Nephron progenitor cell (in vitro differentiated cells): ENCODE measurements around the gene MAP3K3.

Experiments
- DNase-seq: peaks from one replicate; pipeline ENCODE4 v3.0.0; 2021
- H3K27ac Mint-ChIP-seq: 2 replicates; pipeline ENCODE4 v1.8.0; 2021; ENCODE audit warnings: mild to moderate bottlenecking, moderate library complexity, mixed read lengths
- H3K27me3 Mint-ChIP-seq: 2 replicates; pipeline ENCODE4 v1.8.0; 2021; ENCODE audit warnings: mild to moderate bottlenecking, low read depth, mixed read lengths; ENCODE audit not compliant: poor library complexity
- H3K36me3 Mint-ChIP-seq: 2 replicates; pipeline ENCODE4 v1.8.0; 2021; ENCODE audit warnings: low read depth, mixed read lengths
- H3K4me1 Mint-ChIP-seq: 2 replicates; pipeline ENCODE4 v1.8.0; 2021; ENCODE audit warnings: mixed read lengths
- H3K4me3 Mint-ChIP-seq: 2 replicates; pipeline ENCODE4 v1.8.0; 2021; ENCODE audit warnings: mild to moderate bottlenecking, moderate library complexity, mixed read lengths
- H3K9me3 Mint-ChIP-seq: 2 replicates; pipeline ENCODE4 v1.8.0; 2021; ENCODE audit warnings: mild to moderate bottlenecking, moderate library complexity, mixed read lengths
- TF ChIP-seq, protein P1 (sequence below): fragments of 200-600 bp; sonication (generic); IDR thresholded peaks from 2 replicates; pipeline ENCODE4 v1.5.0; 2021; ENCODE audit warnings: antibody characterized with exemption

MAP3K3 gene

GRCh38 chr17:63634163-63634562, 11.9 kb downstream of the MAP3K3 start:
- peaks cover 3% of the 10 kb centered on the region for H3K27me3 Mint-ChIP-seq
- TF ChIP-seq, protein P1, sequence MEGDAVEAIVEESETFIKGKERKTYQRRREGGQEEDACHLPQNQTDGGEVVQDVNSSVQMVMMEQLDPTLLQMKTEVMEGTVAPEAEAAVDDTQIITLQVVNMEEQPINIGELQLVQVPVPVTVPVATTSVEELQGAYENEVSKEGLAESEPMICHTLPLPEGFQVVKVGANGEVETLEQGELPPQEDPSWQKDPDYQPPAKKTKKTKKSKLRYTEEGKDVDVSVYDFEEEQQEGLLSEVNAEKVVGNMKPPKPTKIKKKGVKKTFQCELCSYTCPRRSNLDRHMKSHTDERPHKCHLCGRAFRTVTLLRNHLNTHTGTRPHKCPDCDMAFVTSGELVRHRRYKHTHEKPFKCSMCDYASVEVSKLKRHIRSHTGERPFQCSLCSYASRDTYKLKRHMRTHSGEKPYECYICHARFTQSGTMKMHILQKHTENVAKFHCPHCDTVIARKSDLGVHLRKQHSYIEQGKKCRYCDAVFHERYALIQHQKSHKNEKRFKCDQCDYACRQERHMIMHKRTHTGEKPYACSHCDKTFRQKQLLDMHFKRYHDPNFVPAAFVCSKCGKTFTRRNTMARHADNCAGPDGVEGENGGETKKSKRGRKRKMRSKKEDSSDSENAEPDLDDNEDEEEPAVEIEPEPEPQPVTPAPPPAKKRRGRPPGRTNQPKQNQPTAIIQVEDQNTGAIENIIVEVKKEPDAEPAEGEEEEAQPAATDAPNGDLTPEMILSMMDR = no peak
- H3K27ac Mint-ChIP-seq = peak overlapping the region; percentile 93
- peaks cover 11% of the 10 kb centered on the region for H3K36me3 Mint-ChIP-seq
- no peak for DNase-seq
- H3K4me3 Mint-ChIP-seq = peak overlapping the region; percentile 58
- peaks cover 15% of the 10 kb centered on the region for H3K4me1 Mint-ChIP-seq
- H3K9me3 Mint-ChIP-seq = no peaks in the 10 kb centered on the region

GRCh38 chr17:63634816-63635215, 12.6 kb downstream of the MAP3K3 start:
- Mint-ChIP-seq H3K27me3 (peaks cover 4% of the 10 kb centered on the region), H3K36me3 (peaks cover 11% of the 10 kb centered on the region), H3K4me1 (peaks cover 15% of the 10 kb centered on the region), H3K9me3 (no peaks in the 10 kb centered on the region), H3K4me3 (no peak overlapping the region), H3K27ac (no peak overlapping the region)
- DNase-seq = no peak
- TF ChIP-seq, protein P1 = no peak

DNA sequence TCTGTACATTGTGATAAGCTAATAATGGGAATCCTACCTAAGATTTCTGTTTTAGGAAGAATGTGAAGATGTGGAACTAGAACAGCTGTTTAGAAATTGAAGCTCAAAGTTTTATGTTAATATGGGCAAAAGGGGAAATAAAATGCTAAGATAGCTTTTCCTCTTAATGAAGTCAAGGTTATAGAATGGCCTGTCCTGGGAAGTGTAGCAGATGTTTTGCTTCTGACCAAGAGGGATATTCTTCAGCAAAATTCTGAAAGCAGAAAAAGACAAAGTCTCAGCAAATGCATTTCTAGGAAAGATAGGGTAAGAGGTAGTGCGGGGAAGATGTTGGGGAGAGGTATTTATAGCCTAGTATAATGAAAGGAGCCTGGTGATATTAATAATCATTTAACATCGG, 13.1 kb downstream of the MAP3K3 start:
- H3K27ac Mint-ChIP-seq = no peak overlapping the region

DNA sequence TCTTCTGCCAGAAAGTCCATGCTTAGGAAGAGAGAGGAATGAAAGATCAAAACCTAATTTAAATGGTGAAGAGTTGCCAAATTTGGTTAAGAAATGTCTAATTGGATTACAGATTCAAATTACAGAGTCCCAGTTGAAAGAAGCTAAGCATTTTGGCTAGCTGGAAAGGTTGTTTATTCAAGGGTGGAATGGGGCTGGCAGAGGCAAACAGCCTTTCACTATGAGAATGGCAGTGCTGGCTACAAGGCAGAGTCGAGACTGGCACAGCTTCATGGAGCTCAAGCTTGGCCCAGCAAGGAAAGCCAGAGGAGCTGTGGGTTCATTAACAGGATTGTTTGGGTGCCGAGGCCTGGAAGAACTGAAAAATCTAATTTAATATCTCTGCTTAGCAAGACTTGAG, 13.6 kb downstream of the MAP3K3 start:
- DNase-seq = no peak
- TF ChIP-seq, protein P1 = no peak
- no peaks in the 10 kb centered on the region for H3K9me3 Mint-ChIP-seq
- H3K36me3 Mint-ChIP-seq = peaks cover 15% of the 10 kb centered on the region
- no peak overlapping the region for H3K27ac Mint-ChIP-seq
- no peak overlapping the region for H3K4me3 Mint-ChIP-seq
- H3K27me3 Mint-ChIP-seq = peaks cover 4% of the 10 kb centered on the region
- H3K4me1 Mint-ChIP-seq = peaks cover 15% of the 10 kb centered on the region

More for the DNA sequence above, 13.1 kb downstream of the MAP3K3 start:
- Mint-ChIP-seq H3K9me3 (no peaks in the 10 kb centered on the region), H3K36me3 (peaks cover 15% of the 10 kb centered on the region), H3K4me1 (peaks cover 15% of the 10 kb centered on the region), H3K4me3 (no peak overlapping the region), H3K27me3 (peaks cover 4% of the 10 kb centered on the region)
- TF ChIP-seq, protein P1 = no peak
- no peak for DNase-seq

DNA sequence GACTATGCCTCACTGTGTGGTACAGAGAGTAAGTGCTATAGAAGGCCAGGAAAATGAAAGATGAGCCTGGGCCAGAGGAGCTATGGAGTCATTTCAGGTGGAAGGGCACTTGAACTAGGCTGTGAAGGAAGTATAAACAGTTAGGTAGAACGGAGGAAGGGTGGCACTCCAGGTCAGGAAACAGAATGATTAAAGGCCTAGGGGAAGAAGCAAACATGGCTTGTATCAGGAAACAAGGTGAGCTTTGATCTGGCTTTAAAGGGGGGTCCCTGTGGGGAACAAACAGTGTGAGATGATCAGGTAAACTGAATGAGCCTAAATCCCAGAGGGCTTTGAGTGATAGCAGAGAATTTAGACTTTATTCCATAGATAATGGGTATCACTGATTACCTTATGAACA, 16.9 kb downstream of the MAP3K3 start:
- TF ChIP-seq, protein P1 = no peak
- Mint-ChIP-seq H3K36me3 (peaks cover 11% of the 10 kb centered on the region), H3K27me3 (peaks cover 4% of the 10 kb centered on the region), H3K4me3 (no peak overlapping the region), H3K9me3 (no peaks in the 10 kb centered on the region), H3K27ac (no peak overlapping the region), H3K4me1 (peaks cover 7% of the 10 kb centered on the region)
- no peak for DNase-seq

GRCh38 chr17:63640038-63640437, 17.8 kb downstream of the MAP3K3 start:
- Mint-ChIP-seq H3K27me3 (peaks cover 4% of the 10 kb centered on the region), H3K4me1 (no peaks in the 10 kb centered on the region), H3K36me3 (peaks cover 11% of the 10 kb centered on the region), H3K4me3 (no peak overlapping the region), H3K9me3 (no peaks in the 10 kb centered on the region), H3K27ac (no peak overlapping the region)
- no peak for DNase-seq
- TF ChIP-seq, protein P1 = no peak
